Activated T-cell treated with anti-CD3 and anti-CD28 coated beads for 24 hours (primary cell): ENCODE results near the gene NSF.
"Not testable (repeated sequence)": the region's sequence is repeated elsewhere in the genome, so short reads cannot be mapped to it uniquely, and the experiment has no call there.

Experiments used
- DNase-seq: peaks from one replicate; pipeline ENCODE4 v3.0.0-alpha.2; 2020; ENCODE audit warnings: low read depth

NSF gene

GRCh38 chr17:46776298-46777005 is 186.0 kb downstream of the NSF start:
- DNase-seq = no peak

- DNase-seq = no peak
Observed at GRCh38 chr17:46777943-46778915, 187.8 kb downstream of the NSF start.

GRCh38 chr17:46780003-46780373 is 189.5 kb downstream of the NSF start:
- DNase-seq = no peak

- no peak for DNase-seq
Observed at GRCh38 chr17:46782250-46782953, 191.9 kb downstream of the NSF start.

GRCh38 chr17:46783031-46783593 is 192.6 kb downstream of the NSF start:
- no peak for DNase-seq

- no peak for DNase-seq
Observed at GRCh38 chr17:46785696-46786095, 195.2 kb downstream of the NSF start.

GRCh38 chr17:46787478-46787877 is 197.0 kb downstream of the NSF start:
- no peak for DNase-seq

- no peak for DNase-seq
Observed at GRCh38 chr17:46788300-46788699, 197.8 kb downstream of the NSF start.

- DNase-seq = no peak
Observed at GRCh38 chr17:46788796-46789195, 198.3 kb downstream of the NSF start.

GRCh38 chr17:46789610-46790009 is 199.1 kb downstream of the NSF start:
- no peak for DNase-seq

- DNase-seq = no peak
Observed at GRCh38 chr17:46790216-46790615, 199.7 kb downstream of the NSF start.

GRCh38 chr17:46791531-46791930 is 201.1 kb downstream of the NSF start:
- no peak for DNase-seq

GRCh38 chr17:46792071-46792470 is 201.6 kb downstream of the NSF start:
- DNase-seq = no peak

GRCh38 chr17:46793023-46793422 is 202.6 kb downstream of the NSF start:
- DNase-seq = not testable (repeated sequence)

- DNase-seq = no peak
Observed at GRCh38 chr17:46793541-46793940, 203.1 kb downstream of the NSF start.

GRCh38 chr17:46794318-46794717 is 203.8 kb downstream of the NSF start:
- no peak for DNase-seq

GRCh38 chr17:46795379-46795952 is 205.0 kb downstream of the NSF start:
- no peak for DNase-seq

- no peak for DNase-seq
Observed at GRCh38 chr17:46796084-46796483, 205.6 kb downstream of the NSF start.

GRCh38 chr17:46796524-46796923 is 206.1 kb downstream of the NSF start:
- DNase-seq = no peak

GRCh38 chr17:46796956-46797530 is 206.6 kb downstream of the NSF start:
- no peak for DNase-seq

GRCh38 chr17:46800573-46800972 is 210.1 kb downstream of the NSF start:
- DNase-seq = no peak

GRCh38 chr17:46802800-46803199 is 212.3 kb downstream of the NSF start:
- no peak for DNase-seq
